ENCODE data around the gene CAMSAP2.

- TF ChIP-seq RFX5 (IDR thresholded peaks at IDR 0.05; ENCODE audit: low read depth, low read length) (no peak), CTCF (conservative IDR thresholded peaks at IDR 0.05; ENCODE audit: low read depth, low read length) (no peak), RAD21 (IDR thresholded peaks at IDR 0.05; ENCODE audit: low read length) (no peak), POLR2A (IDR thresholded peaks at IDR 0.05; ENCODE audit: low read depth, low read length) (no peak), CEBPB (IDR thresholded peaks at IDR 0.05; ENCODE audit: low read depth, low read length) (peak; percentile 73), MAZ (IDR thresholded peaks at IDR 0.05; ENCODE audit: borderline replicate concordance, low read depth, low read length) (no peak), FOS (IDR thresholded peaks at IDR 0.05; ENCODE audit: low read depth, low read length) (no peak)
- TF ChIP-seq, protein P1, sequence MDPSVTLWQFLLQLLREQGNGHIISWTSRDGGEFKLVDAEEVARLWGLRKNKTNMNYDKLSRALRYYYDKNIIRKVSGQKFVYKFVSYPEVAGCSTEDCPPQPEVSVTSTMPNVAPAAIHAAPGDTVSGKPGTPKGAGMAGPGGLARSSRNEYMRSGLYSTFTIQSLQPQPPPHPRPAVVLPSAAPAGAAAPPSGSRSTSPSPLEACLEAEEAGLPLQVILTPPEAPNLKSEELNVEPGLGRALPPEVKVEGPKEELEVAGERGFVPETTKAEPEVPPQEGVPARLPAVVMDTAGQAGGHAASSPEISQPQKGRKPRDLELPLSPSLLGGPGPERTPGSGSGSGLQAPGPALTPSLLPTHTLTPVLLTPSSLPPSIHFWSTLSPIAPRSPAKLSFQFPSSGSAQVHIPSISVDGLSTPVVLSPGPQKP (IDR thresholded peaks at IDR 0.05; ENCODE audit: borderline replicate concordance, low read depth, low read length): no peak
Measured at GRCh38 chr1:200805719-200806118, 67.0 kb downstream of the CAMSAP2 start.

Data from IMR-90 (cell line).